ENCODE measurements around the gene STX12. TPM values are rescaled to one million over a fixed set of nuclear protein-coding genes. Genes with fewer than 3 reads are reported as not detected.
A peak's percentile ranks its signal among the peaks of the same experiment; 100 is the strongest.
"Not testable (repeated sequence)": the region's sequence is repeated elsewhere in the genome, so short reads cannot be mapped to it uniquely, and the experiment has no call there.

Gene STX12
- total RNA-seq, 1 donor: 57.6 TPM

DNA sequence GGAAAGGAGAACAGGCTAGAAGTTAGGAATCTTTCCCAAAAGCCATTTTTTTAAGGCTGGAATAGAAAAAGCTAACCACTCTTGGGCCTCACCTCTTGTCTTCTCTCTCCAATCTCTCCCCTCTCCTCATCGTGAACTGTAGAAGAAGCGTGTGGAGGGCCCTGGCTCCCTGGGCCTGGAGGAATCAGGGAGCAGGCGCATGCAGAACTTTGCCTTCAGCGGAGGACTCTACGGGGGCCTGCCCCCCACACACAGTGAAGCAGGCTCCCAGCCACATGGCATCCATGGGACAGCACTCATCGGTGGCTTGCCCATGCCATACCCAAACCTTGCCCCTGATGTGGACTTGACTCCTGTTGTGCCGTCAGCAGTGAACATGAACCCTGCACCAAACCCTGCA, 76.9 kb downstream of the STX12 start:
- no peak overlapping the region for H3K4me3 ChIP-seq (ENCODE audit: low read depth, low read length)
- DNase-seq (ENCODE audit: low read depth): no peak
- TF ChIP-seq, protein P1, sequence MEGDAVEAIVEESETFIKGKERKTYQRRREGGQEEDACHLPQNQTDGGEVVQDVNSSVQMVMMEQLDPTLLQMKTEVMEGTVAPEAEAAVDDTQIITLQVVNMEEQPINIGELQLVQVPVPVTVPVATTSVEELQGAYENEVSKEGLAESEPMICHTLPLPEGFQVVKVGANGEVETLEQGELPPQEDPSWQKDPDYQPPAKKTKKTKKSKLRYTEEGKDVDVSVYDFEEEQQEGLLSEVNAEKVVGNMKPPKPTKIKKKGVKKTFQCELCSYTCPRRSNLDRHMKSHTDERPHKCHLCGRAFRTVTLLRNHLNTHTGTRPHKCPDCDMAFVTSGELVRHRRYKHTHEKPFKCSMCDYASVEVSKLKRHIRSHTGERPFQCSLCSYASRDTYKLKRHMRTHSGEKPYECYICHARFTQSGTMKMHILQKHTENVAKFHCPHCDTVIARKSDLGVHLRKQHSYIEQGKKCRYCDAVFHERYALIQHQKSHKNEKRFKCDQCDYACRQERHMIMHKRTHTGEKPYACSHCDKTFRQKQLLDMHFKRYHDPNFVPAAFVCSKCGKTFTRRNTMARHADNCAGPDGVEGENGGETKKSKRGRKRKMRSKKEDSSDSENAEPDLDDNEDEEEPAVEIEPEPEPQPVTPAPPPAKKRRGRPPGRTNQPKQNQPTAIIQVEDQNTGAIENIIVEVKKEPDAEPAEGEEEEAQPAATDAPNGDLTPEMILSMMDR (IDR thresholded peaks at IDR 0.05; ENCODE audit: insufficient read depth, low read length): no peak

DNA sequence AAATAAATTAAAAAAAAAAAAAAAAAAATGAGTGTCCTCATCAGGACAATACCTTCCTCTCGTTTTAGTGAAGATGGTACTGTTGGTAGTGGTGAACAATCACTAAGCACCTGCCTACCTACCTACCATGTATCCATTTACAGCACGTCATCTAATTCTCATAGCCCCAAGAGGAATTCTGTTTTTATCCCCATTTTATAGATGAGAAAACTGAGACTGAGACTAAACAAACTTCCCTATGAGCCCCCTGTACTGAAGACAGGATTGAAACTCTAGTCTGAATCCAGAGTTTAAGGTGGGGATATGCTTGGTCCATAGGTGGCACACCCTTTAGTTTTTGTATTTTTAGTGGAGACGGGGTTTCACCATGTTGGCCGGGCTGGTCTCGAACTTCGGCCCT, 82.1 kb downstream of the STX12 start:
- TF ChIP-seq, protein P1 (IDR thresholded peaks at IDR 0.05; ENCODE audit: insufficient read depth, low read length): no peak
- H3K4me3 ChIP-seq (ENCODE audit: low read depth, low read length): no peak overlapping the region
- no peak for DNase-seq (ENCODE audit: low read depth)

- TF ChIP-seq, protein P1 (IDR thresholded peaks at IDR 0.05; ENCODE audit: insufficient read depth, low read length): no peak
- DNase-seq (ENCODE audit: low read depth): no peak
- no peak overlapping the region for H3K4me3 ChIP-seq (ENCODE audit: low read depth, low read length)
Measured at GRCh38 chr1:27856561-27857343, 83.7 kb downstream of the STX12 start.

- DNase-seq (ENCODE audit: low read depth): not testable (repeated sequence)
Measured at GRCh38 chr1:27857552-27857951, 84.5 kb downstream of the STX12 start.

DNA sequence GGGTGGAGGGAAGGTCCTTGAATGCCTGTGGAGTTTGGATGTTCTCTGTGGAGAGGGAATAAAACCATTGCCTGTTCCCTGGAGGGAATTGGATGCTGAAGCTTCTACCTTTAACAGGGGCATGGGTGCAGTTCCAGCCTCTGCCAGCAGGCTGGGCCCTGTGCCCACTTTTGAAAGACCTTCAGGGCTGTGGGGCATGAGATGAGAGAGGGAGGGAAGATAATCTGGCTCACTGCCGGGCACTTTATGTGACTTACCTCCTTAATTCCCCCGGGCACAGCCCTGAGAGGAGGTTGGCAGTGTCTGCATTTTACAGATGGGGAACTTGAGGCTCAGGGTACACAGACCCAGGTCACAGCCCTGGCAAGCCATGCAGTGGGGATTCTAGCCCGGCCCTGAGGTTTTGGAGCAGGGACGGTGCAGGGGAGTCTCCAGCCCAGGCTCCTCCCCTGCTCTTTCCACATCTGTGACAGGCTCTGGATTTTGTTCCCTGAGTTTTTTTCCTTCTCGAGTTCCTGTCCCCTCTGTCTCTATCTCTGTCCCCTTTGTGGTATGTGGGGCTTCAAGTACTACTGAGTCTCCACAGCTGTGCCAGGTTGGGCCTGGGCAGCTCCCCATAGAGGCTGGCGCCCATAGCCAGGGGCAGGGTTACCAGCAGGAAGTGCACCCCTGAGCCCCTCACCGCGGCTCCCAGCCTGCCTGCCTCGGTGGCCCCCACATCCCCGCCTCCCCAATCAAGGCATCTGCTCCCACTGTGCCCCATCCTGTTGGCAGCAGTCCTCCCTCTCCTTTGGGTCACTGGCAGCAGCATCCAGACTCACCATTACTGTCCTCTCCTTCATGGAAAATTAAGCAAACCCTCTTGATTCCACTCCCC, 85.3 kb downstream of the STX12 start:
- TF ChIP-seq, protein P1 (IDR thresholded peaks at IDR 0.05; ENCODE audit: insufficient read depth, low read length): peak; percentile 98
- peak; percentile 83 for DNase-seq (ENCODE audit: low read depth)
- peak overlapping the region; percentile 17 for H3K4me3 ChIP-seq (ENCODE audit: low read depth, low read length)

More at GRCh38 chr1:27857552-27857951, 84.5 kb downstream of the STX12 start:
- not testable (repeated sequence) for H3K4me3 ChIP-seq (ENCODE audit: low read depth, low read length)

DNA sequence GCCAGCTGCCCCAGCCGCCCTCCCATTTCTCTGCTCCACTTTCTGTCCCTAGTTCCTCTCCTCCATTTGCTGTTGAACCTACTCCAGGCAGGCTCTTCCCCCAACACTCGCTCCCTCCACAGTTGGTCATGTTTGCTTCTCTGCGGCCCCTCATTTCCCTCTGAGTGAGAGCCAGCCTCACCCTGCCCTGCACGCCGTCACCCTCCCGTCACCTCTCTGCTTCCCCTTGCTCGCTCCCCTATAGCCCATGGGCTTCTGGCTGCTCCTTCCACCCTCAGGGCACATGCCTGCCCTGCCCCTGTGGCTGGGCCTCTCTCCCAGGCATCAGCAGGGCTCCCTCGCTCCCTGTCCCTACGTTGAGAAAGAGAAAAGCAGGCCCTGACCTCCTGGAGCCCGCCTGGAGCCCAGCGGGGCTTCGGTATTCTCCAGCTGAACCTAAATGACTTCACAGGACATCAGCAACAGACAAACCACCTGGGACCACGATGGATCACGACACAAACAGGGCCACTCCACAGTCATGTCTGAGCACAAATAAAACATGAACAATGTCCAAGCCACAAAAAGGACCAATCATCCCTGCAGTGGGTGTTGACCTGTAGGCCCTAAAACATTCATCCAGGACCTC, 86.0 kb downstream of the STX12 start:
- no peak overlapping the region for H3K4me3 ChIP-seq (ENCODE audit: low read depth, low read length)
- DNase-seq (ENCODE audit: low read depth): no peak
- TF ChIP-seq, protein P1 (IDR thresholded peaks at IDR 0.05; ENCODE audit: insufficient read depth, low read length): no peak

DNA sequence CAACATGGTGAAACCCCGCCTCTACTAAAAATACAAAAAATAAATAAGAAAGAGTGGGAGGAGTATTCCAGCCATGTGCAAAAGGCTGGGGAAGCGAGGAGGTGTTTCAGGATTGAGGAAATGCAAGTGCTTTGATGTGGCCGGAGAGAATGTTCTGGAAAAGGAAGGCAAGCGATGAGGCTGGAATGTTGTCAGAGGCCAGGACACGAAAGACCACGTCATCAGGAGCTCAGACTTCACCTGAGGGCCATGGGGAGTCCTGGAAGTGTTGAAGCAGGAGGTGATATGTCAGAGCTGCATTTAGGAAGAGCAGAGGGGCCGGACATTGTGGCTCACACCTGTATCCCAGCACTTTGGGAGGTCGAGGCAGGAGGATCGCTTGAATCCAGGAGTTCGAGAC, 88.4 kb downstream of the STX12 start:
- DNase-seq (ENCODE audit: low read depth): no peak
- no peak overlapping the region for H3K4me3 ChIP-seq (ENCODE audit: low read depth, low read length)
- TF ChIP-seq, protein P1 (IDR thresholded peaks at IDR 0.05; ENCODE audit: insufficient read depth, low read length): no peak

Data from fibroblast of the aortic adventitia (primary cell).